Progenitor cell of endocrine pancreas (in vitro differentiated cells): ENCODE results near the gene ZNF446. TPM values are rescaled to one million over a fixed set of nuclear protein-coding genes. Genes with fewer than 3 reads are reported as not detected.

ENCODE experiments used
- DNase-seq: peaks from one replicate; pipeline ENCODE4 v3.0.0; 2021; ENCODE audit warnings: low spot score; ENCODE audit not compliant: unreplicated experiment
- H3K27ac Mint-ChIP-seq: 2 replicates; pipeline ENCODE4 v1.8.0; 2021; ENCODE audit warnings: mild to moderate bottlenecking, moderate library complexity, mixed read lengths
- H3K27me3 Mint-ChIP-seq: 2 replicates; pipeline ENCODE4 v1.8.0; 2021; ENCODE audit warnings: mixed read lengths
- H3K36me3 Mint-ChIP-seq: 2 replicates; pipeline ENCODE4 v1.8.0; 2022; ENCODE audit warnings: mixed read lengths; ENCODE audit not compliant: insufficient read depth
- H3K4me1 Mint-ChIP-seq: 2 replicates; pipeline ENCODE4 v1.8.0; 2021; ENCODE audit warnings: low read depth, mixed read lengths
- H3K4me3 Mint-ChIP-seq: 2 replicates; pipeline ENCODE4 v1.8.0; 2021; ENCODE audit warnings: low read depth, mild to moderate bottlenecking, moderate library complexity, mixed read lengths
- H3K9me3 Mint-ChIP-seq: 2 replicates; pipeline ENCODE4 v1.8.0; 2021; ENCODE audit warnings: low read depth, mixed read lengths
- CTCF ChIP-seq: fragments of 200-600 bp; sonication (generic); IDR thresholded peaks from one replicate; pipeline ENCODE4 v1.5.0; 2021; ENCODE audit warnings: antibody characterized with exemption, mild to moderate bottlenecking; ENCODE audit not compliant: unreplicated experiment
- total RNA-seq: library from RNA; stranded (reverse); gene quantifications from 2 replicates; pipeline ENCODE4 v1.2.1, GENCODE V29; 2021

Gene ZNF446
- total RNA-seq, 1 donor from 2014 or later: 17.7 TPM

GRCh38 chr19:58510084-58510862 lies 34.1 kb downstream of the ZNF446 start:
- Mint-ChIP-seq H3K4me1 (peaks cover 6% of the 10 kb centered on the region), H3K4me3 (no peak overlapping the region)

GRCh38 chr19:58511353-58512208 lies 35.4 kb downstream of the ZNF446 start, which contains the start of gene SLC27A5:
SLC27A5 (minus strand) TSS chr19:58511992; CDS start chr19:58511955, 37 bp downstream.
- no peak for TF ChIP-seq CTCF
- H3K27ac Mint-ChIP-seq: no peak within 1 kb of the TSS
- peaks cover 11% of the 10 kb centered on the region for H3K4me1 Mint-ChIP-seq
- H3K9me3 Mint-ChIP-seq: peaks cover 5% of the 10 kb centered on the region
- no peak within 1 kb of the TSS for H3K4me3 Mint-ChIP-seq
- peaks cover 6% of the 10 kb centered on the region for H3K36me3 Mint-ChIP-seq
- DNase-seq: no peak
- H3K27me3 Mint-ChIP-seq: no peaks in the 10 kb centered on the region

More at GRCh38 chr19:58510084-58510862, 34.1 kb downstream of the ZNF446 start:
- H3K9me3 Mint-ChIP-seq: peaks cover 5% of the 10 kb centered on the region
- no peak for DNase-seq
- no peaks in the 10 kb centered on the region for H3K27me3 Mint-ChIP-seq
- no peak for TF ChIP-seq CTCF
- peaks cover 3% of the 10 kb centered on the region for H3K36me3 Mint-ChIP-seq
- H3K27ac Mint-ChIP-seq: no peak overlapping the region

- peaks cover 3% of the 10 kb centered on the region for H3K36me3 Mint-ChIP-seq
- H3K4me3 Mint-ChIP-seq: no peak overlapping the region
- H3K27me3 Mint-ChIP-seq: no peaks in the 10 kb centered on the region
- H3K4me1 Mint-ChIP-seq: peaks cover 15% of the 10 kb centered on the region
- no peak for TF ChIP-seq CTCF
- H3K9me3 Mint-ChIP-seq: no peaks in the 10 kb centered on the region
- no peak for DNase-seq
- no peak overlapping the region for H3K27ac Mint-ChIP-seq
These were observed 37.1 kb downstream of the ZNF446 start for GRCh38 chr19:58513213-58513693.

- H3K36me3 Mint-ChIP-seq: peaks cover 3% of the 10 kb centered on the region
- H3K9me3 Mint-ChIP-seq: no peaks in the 10 kb centered on the region
- TF ChIP-seq CTCF: peak; percentile 98
- H3K4me1 Mint-ChIP-seq: peaks cover 21% of the 10 kb centered on the region
- H3K27me3 Mint-ChIP-seq: no peaks in the 10 kb centered on the region
- H3K4me3 Mint-ChIP-seq: peak overlapping the region; percentile 69
- peak; percentile 94 for DNase-seq
- H3K27ac Mint-ChIP-seq: peak overlapping the region; percentile 49
These were observed 37.8 kb downstream of the ZNF446 start for GRCh38 chr19:58513694-58514563.
